Stimulated activated naive CD4-positive, alpha-beta T cell (primary cell): ENCODE measurements around the gene BMPR1B.
"Not testable (repeated sequence)": the region's sequence is repeated elsewhere in the genome, so short reads cannot be mapped to it uniquely, and the experiment has no call there.

ENCODE experiments used
- DNase-seq, 6 experiments: peaks; one replicate each; lab custom pipeline; 2025; lab: John Stamatoyannopoulos, UW

The BMPR1B gene

DNA sequence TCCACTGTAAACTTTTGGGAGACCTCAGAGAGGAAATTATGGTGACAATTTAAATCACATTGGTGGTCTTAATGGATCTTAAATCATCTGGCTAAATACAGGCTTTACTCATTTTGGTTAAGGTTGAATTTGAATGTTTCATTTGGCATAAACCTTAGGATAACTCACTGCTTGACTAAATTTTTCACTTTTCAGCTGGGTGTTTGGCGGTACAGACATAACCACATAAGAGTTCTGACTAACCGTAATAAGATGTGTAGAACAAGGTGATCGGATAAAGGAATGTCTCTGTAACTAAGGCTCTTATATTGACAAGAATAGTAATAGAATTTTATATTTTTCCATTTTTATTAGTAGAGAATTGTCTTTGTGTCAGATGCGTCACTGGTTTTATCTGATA lies 281.0 kb downstream of the BMPR1B start:
- no peak for DNase-seq

DNA sequence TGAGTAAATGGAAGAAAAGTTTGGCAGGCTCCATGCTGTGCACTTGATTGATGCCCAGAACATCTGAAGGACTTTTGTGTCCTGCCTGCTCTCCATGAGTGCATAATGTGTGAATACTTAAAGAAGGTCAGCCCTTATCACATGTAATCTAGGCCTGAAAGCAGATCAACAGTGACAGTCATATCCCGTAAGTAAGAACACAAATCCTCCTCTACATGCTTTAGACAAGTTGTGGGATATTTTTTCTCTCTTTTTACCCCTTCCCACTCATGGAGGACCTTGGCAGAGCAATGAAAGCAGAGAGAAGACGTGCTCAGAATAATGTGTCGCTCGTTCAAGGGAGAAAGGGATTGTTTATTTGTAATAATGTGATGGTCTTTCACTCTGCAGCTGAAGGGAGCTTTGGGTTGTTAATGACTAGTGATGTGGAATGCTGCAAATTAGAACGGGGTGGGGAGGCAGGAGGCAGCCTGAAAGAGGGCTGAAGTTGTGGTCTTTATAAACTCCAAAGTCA lies 286.6 kb downstream of the BMPR1B start:
- no peak for DNase-seq

DNA sequence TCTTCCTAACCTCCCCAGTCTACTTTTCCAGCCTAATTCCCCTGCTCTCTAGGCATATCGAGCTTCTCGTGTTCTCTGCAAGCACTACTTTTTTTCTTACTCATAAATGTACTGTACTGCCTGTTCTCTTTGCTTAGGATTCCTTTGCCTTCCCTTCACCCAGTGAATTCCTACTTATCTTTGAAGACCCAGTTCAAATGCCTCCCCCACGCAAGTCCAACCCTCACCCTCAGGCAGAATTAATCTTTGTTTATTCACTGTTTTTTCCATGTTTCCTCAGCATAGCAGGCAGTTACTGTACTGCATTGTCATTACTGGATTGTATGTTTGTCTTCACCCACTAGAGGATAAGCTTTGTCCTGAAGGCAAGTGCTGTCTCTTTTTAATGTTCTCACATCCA lies 287.7 kb downstream of the BMPR1B start:
- DNase-seq: no peak

DNA sequence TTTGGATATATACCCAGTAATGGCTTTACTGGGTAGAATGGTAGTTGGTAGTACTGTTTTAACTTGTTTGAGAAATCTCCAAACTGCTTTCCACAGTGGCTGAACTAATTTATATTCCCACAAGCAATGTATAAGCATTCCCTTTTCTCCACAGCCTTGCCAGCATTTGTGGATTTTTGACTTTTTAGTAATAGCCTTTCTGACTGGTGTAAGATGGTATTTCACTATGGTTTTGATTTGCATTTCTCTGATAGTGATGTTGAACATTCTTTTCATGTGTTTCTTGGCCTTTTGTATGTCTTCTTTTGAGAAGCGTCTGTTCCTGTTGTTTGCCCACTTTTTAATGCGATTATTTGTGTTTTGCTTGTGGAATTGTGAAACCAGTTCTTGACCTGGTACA lies 290.5 kb downstream of the BMPR1B start:
- DNase-seq: no peak

DNA sequence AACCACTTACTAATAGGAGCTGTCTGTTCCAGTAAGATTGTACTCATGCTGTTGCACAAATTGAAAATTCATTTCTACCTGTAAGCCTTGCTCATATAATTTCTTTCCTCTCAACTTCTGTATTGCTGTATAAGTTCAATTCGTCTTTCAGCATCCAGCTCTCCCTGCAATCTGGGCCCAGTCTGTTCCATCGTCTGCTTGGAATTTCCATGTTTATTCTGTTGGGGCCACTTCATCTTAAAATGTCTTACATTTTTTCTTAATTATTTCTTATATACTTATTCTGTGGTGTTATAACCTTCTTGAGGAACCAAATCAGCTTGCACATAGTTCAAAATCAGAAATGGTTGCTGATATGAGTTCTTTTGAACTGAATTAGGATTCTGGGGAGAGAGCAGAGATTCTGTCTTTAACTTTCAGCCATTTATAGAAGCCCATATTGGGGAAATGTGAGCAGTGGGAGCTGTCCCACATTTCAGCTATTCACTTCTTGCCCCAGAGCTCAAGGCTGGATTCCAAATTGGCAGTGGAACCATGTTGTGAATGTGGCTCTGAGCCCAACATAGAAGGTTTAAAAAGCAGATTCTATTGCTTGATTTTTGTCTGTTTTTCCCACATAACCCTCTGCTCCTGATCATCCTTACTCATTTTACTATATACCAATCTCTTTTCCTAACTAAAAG lies 291.9 kb downstream of the BMPR1B start:
- DNase-seq: no peak

DNA sequence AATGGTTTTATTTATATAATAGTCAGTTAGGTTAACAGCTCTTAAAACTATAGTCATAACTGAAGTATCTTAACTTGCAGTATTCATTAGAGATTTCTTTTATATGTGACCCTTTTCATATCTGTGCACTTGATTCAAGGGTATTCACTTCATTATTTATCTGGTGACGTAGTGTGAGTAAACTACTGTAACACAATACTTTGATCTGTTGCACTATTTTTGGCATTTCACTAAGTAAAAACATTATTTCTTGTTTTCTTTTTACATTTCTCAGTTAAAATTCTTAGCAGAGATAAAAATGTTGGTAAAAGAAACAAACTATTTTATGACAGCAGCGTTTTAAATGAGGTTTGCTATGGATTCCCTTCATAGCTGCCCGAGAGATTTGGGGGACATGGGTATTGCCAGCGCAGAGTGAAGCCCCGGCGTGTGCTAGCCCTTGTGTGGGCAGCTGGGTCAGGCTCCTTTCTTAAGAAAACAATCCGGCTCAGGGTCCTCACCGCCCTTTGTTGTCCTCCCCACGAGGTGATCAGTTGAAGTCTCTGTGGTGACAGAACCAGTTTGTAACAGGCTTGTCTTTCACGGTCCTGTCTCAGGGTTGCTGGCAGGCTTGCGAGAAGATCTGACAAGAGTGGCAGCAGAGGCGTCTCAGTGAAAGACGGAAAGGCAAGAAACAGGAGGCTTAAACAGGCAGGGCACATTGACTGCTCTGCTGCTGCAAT lies 293.4 kb downstream of the BMPR1B start:
- DNase-seq: no peak

DNA sequence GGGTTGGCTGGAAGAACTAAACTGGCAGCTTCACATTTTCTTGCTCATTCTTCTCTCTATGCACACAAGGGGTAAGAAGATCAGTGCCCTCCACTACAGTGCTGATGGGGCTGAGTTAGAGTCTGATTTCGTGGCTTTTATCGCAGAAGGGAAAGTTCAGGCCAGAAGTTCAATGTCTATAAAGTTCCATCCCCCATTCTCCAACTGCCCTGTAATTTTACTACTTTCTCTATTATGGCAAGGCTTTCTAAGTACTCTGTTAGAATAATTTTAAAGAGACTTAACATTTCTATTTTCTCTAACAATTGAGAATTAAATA lies 293.9 kb downstream of the BMPR1B start:
- DNase-seq: no peak

DNA sequence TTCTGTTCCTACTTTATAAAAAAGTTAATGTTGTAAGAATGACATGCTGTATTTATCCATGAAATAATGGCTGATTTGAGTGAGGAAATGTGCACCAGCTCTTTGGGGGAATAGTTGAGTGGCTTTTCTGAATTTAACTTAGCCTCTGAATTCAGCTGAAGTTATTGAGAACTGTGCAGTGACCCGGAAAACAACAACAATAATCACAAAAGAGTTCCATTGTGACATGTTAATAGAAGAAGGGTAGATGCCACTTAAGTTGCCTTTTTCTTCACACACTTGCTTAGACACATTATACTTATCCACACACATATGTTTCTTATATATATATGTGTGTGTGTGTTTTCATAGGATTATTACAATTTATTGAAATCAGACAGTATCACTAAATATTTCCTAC lies 301.2 kb downstream of the BMPR1B start:
- DNase-seq: no peak

DNA sequence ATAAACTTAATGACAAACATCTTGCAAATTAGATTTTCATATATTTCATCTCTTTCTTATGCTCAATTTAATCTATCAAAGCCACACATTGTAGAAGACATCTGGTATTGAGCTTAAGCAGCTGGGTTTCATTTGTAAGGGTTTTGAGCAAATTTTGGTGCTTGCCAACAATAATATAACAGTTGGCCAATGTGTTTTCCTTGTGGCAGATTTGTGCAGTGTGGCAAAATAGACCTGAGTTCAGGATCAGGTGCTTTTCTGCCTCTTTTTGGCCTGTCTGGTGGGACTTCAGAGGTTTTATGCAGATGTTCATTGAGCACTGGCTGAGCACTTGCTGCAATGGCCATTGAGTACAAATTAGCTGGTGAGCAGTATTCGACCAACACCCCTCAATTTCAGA lies 301.9 kb downstream of the BMPR1B start:
- DNase-seq: no peak

DNA sequence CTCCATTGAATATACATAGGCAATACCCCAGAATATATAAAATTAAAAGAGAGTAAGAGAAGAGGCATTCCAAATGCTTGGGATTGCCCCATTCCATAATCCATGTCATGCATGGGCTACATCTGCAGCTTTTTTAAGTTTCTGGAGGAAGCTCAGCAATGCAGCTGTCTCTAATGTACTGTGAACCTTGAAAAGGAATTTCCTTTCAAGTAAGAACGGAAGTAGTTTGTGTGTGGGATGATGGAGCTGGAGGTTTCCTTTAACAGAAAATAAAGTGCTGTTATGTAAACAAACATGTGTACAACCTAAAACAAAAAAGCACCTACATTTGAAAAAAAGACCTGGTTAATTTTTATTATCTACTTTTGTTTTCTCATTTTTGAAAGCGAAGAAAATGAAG lies 303.5 kb downstream of the BMPR1B start:
- DNase-seq: no peak

DNA sequence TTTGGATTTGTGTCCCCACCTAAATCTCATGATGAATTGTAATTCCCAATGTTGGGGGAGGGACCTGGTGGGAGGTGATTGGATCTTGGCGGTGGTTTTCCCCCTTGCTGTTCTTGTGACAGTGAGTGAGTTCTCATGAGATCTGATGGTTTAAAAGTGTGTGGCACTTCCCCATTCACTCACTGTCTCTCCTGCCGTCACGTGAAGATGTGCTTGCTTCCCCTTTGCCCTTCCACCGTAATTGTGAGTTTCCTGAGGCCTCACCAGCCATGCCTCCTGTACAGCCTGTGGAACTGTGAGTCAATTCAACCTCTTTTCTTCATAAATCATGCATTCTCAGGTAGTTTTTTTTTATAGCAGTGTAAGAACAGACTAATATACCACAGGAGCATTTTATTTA lies 304.0 kb downstream of the BMPR1B start:
- DNase-seq: not testable (repeated sequence)

DNA sequence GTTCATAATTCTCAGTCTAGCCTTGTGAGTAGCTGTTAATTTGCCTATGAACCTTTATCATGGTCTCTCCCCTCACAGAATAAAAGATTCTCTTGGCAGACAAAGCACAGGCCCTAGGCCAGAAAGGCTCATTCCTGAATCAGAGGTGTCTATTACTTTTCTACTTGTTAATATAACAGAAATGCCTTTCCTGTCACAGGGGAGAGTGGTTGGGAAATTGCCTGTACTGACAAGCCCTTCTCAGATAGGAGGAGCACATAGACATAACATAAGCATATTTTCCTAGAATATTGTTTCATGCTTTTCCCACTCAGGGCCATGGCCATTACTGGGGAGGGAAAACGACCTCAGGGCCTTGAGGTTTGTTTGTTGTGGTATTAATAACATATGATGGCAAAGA lies 308.3 kb downstream of the BMPR1B start:
- DNase-seq: no peak

DNA sequence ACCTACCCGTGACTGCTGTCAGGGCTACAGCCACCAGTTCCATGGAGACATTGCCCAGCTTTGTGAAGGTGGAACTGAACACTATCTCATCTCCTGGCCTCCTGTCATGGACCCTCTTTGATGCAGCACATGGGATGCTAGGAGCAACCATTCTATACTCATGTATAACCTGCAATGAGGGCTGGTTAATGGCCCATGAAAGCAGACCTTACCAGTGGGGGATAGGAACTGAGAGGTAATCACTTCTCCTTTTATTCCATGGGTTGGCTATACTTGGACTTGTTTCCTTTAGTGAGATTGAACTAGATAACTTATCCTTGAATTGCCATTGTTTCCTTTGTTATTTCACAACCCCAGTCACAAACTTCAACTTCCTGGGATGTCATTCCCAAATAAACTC lies 310.6 kb downstream of the BMPR1B start:
- no peak for DNase-seq

DNA sequence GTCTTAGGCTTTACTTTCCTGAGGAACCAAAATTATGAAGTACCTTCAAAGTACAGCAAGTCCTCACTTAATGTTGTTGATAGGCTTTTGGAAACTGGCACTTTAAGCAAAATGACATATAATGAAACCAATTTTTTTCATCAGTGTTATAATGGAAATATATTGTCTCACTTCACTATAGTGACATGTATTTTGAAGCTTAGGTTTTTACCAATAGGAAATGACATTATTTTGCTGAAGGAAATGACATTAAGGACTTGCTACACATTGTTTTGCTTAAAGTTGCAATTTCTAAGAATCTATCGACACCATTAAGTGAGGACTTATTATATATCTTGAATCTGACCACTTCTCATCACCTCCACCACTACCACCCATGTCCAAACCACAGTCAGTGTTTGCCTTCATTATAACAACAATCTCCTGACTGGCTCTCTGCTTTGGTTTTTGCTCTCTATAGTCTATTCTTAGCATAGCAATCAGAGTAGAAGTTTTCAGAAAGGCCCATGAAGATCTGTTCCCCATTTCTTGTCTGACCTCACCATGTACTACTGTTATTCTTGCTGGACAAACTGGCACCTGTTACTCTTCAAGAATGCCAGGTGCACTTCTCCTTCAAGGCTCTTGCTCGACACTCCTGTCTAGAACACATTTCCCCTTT lies 311.2 kb downstream of the BMPR1B start:
- DNase-seq: no peak

DNA sequence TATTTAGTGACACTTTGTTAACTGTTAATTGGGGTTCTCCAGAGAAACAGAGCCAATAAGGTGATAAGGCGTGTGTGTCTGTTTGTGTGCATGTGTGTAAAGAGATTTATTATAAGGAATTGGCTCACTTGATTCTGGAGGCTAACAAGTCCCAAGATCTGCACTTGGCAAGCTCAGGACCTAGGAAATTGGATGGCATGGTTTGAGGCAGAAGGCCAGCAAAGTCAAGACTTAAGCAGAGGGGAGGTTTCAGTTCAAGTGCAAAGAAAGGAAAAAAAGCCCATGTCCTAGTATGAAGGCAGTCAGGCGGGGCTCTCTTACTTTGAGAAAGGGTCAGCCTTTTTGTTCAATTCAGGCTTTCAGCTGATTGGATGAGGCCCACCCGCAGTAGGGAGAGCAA lies 314.1 kb downstream of the BMPR1B start:
- no peak for DNase-seq

DNA sequence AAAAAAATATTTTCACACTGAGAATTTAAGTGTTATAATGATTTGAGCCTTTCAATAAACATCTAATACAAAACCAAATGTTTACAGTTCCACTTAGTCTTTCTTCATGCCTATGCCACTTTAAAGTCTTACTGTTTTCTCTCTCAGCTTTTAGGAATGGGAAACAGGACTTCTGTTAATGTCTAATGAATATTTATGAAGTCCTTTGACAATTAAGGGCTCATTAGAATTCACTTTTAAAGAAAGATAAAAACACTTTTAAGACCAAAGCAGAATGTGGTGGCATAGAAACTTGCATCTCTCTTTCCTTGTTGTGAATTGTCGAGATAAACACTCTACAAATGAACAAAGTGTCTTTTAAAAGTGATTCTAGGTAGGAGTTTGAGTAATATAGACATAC lies 315.9 kb downstream of the BMPR1B start:
- DNase-seq: no peak

DNA sequence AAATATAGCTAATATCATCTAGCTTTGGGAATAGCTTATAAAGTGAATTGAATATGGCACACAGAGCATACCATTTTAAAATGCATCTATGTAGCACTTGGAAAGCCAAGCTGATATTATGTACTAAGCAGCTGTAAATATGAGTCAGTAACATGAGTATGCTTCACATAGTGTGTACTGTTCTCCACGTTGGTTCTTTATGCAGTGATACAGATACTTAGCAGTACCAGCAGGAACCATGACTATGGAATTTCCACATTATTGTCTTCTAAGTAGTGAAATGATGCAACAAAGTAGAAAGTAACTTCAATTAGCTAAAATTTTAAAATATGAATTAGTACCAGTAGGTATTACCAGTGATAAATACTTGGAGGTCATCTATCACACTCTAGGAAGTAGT lies 320.1 kb downstream of the BMPR1B start:
- DNase-seq: no peak

DNA sequence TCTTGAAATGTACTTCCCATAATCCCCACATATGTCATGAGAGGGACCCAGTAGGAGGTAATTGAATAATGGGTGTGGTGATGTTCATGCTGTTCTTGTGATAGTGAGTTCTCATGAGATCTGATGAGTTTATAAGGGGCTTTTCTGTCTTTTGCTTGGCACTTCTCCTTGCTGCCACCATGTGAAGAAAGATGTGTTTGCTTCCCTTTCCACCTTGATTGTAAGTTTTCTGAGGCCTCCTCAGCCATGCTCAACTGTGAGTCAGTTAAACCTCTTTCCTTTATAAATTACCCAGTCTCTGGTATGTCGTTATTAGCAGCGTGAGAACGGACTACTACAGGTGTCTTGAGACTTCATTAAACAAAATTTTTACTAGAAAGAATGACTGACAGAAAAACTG lies 323.2 kb downstream of the BMPR1B start:
- no peak for DNase-seq

DNA sequence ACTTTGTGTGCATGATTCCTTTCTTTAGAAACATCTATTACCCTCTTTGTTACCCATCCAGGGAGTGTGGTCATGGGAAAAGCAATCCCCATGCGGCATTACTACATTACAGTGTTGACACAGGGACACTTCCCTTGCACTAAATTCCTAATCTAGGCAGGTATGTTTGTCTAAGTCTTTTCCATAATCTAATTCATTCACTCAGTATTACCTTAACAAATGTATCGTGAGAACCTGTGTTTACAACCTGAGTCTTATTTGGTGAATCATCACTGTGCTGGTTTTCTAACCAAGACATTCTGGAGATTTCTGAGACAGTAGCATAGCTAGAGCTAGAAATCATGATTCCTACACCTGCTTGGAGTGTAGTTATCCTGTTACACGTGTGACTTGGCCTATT lies 326.8 kb downstream of the BMPR1B start:
- DNase-seq: no peak

DNA sequence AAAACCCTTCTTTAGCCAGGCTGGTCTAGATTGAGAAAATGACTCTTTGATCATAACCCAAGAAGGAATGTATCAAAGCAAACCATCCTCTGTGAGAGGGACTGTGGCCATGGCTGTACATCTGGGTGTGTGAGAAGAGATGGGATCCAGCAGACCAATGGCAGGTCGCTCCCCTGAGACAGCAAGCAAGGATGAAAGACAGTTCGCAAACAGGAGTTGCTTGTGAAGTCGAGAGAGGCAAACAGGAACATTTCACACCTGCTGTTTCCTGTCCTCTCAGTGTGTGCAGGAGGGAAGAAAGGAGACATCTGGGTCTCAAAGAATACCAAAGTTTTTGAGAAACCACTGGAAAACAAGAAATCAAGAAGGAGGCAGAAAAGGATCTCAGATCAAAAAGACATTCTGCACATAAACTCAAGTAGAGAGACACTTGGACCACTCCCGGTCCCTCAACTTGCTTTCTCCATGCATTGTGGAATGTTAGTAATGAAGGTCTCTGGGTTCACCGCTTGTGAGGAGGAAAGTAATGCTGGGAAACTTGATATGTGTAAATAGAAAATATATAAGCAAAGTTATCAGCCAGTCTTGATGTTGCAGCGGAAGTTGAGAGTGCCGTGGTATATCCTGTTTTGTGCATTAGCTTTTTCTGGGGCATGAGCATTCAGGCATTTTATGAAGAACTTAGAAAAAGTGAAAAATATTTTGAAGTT lies 327.5 kb downstream of the BMPR1B start:
- peak in 2 of 6 experiments; percentile 3 to 8 for DNase-seq

DNA sequence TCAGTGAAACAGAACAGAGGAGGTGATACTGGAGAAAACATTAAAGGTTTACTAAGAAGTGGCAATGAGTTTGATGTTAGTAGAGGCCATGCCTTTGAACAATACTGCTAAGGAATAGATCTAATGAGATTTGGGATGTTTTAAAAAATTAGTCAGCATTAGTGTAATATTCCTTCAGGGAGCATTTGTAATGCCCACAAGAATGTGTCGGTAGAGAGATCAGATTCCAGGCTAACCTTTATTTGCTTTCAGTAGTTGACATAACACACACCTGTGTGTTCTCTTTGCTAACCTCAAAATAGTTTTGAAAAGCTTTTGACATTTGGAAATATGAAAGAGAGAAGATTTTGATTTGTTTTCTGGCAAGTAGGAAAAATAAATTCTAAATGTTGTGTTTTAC lies 328.8 kb downstream of the BMPR1B start:
- DNase-seq: no peak

DNA sequence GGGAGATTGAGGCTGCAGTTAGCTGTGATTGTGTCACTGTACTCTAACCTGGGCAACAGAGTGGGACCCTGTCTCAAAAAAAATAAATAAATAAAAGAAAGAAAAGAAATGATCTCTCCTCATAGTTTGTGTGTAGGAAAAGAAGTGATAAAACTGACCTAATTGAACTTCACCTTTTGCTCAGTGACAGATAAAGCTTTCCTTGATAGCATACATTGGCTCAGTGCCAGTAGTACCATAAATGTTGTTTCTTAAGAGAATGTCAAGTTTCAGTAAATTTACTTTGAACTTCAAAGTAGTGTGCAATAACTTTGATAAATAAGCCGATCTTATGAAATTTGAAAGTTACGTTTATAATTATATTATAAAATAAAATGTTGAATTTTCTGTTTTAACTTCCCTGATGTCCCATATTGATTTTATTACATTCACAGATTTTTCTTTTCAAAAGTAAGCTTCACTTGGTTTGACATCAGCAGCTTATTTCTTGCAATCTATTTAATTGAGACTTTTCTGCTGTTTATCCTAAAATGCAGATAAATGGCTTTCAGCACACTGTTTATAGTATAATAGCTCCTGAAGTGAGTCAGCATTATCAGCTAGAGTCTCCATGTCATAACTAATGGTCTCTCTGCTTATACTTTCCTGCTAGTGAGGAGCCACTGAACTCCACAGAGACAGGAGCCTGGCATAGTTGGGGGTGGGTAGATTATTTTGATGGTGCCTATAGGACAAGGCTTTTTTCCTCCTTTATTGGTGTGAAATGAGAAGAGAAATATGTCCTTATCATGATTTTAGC lies 330.1 kb downstream of the BMPR1B start:
- no peak for DNase-seq
